GM12878 (cell line): ENCODE results near the gene DHRS9. TPM values are rescaled to one million over a fixed set of nuclear protein-coding genes. Genes with fewer than 3 reads are reported as not detected.

Source experiments
- ATAC-seq: fragments of 200-7000 bp; cut with Tn5 transposase; 3 replicates; pipeline ENCODE4 v1.9.1; 2020; ENCODE audit warnings: mild to moderate bottlenecking, moderate library complexity
- BruUV-seq: library from RNA; stranded (reverse); fragments of 400-500 nt; replicated peaks from 2 replicates; lab custom pipeline; 2021; lab: Mats Ljungman, UMichigan
- CTCF ChIA-PET: fragments of 300-600 bp; sonication (Branson Sonifier 250); formaldehyde crosslinking; extraction: SDS; loops from one replicate; lab custom pipeline; 2021; ENCODE audit warnings: inconsistent platforms; lab: Yijun Ruan, JAX
- POLR2A ChIA-PET: fragments of 350-600 bp; formaldehyde crosslinking; extraction: SDS; loops from one replicate; lab custom pipeline; 2021; ENCODE audit warnings: inconsistent platforms; lab: Charles Lee
- RAD21 ChIA-PET: fragments of 300-600 bp; sonication (Branson Sonifier 250); formaldehyde crosslinking; loops from one replicate; lab custom pipeline; 2023; ENCODE audit warnings: antibody characterized with exemption; ENCODE audit not compliant: unreplicated experiment; lab: Charles Lee
- SMC1A ChIA-PET: fragments of 300-600 bp; sonication (Branson Sonifier 250); formaldehyde crosslinking; loops from one replicate; lab custom pipeline; 2023; ENCODE audit not compliant: unreplicated experiment, uncharacterized antibody; lab: Charles Lee
- DNase-seq: peaks from one replicate; pipeline ENCODE4 v3.0.0-alpha.2; 2011; ENCODE audit warnings: low read depth, low spot score
- FAIRE-seq: peaks from 3 replicates; lab custom pipeline; 2011; peaks lifted over from hg19 to GRCh38; lab: Jason Lieb, UNC
- H2AFZ ChIP-seq: 2 replicates; pipeline ENCODE4 v1.6.0; 2011; ENCODE audit warnings: low read depth, low read length, control low read depth; ENCODE audit not compliant: control insufficient read depth
- H3K27ac ChIP-seq: 2 replicates; pipeline ENCODE4 v1.5.1; 2011; ENCODE audit warnings: control low read depth; ENCODE audit not compliant: control insufficient read depth, insufficient read depth
- H3K27me3 ChIP-seq, 2 experiments: replicated peaks in 1 of 2; 2 replicates each; pipeline versions ENCODE4 v1.6.0 to v1.6.1; 2011; ENCODE audit warnings: low read length in 1 of 2; ENCODE audit not compliant: control insufficient read depth in 2 of 2, insufficient read depth in 2 of 2
- H3K36me3 ChIP-seq, 2 experiments: 2 replicates each; pipeline ENCODE4 v1.5.1; 2011; ENCODE audit warnings: low read length in 1 of 2; ENCODE audit not compliant: control insufficient read depth in 2 of 2, insufficient read depth in 2 of 2
- H3K4me1 ChIP-seq: 2 replicates; pipeline ENCODE4 v1.6.1; 2011; ENCODE audit warnings: mild to moderate bottlenecking, low read length, moderate library complexity, mixed read lengths; ENCODE audit not compliant: control insufficient read depth, insufficient read depth
- H3K4me2 ChIP-seq: 2 replicates; pipeline ENCODE4 v1.6.0; 2011; ENCODE audit warnings: control low read depth; ENCODE audit not compliant: control insufficient read depth, insufficient read depth
- H3K4me3 ChIP-seq: fragments of 200-600 bp; sonication (generic); 2 replicates; pipeline ENCODE4 v1.5.1; 2016
- H3K79me2 ChIP-seq: 2 replicates; pipeline ENCODE4 v1.6.0; 2011; ENCODE audit warnings: low read length; ENCODE audit not compliant: control insufficient read depth, insufficient read depth
- H3K9ac ChIP-seq: 2 replicates; pipeline ENCODE4 v1.8.0; 2011; ENCODE audit warnings: low read length, control low read depth, mixed read lengths; ENCODE audit not compliant: control insufficient read depth, insufficient read depth
- H3K9me3 ChIP-seq: replicated peaks from 3 replicates; pipeline ENCODE4 v1.5.1; 2011; ENCODE audit warnings: mild to moderate bottlenecking, low read length; ENCODE audit not compliant: control insufficient read depth, insufficient read depth
- H4K20me1 ChIP-seq: 2 replicates; pipeline ENCODE4 v1.6.0; 2011; ENCODE audit not compliant: control insufficient read depth, insufficient read depth
- ESRRA ChIP-seq: IDR thresholded peaks from 2 replicates; pipeline ENCODE4 v1.6.1; 2012; ENCODE audit warnings: mild to moderate bottlenecking, low read length, improper control_type of control experiment
- GABPA ChIP-seq: IDR thresholded peaks from 2 replicates; pipeline ENCODE4 v1.6.1; 2014; ENCODE audit warnings: antibody characterized with exemption, low read depth, mild to moderate bottlenecking, inconsistent platforms
- IKZF2 ChIP-seq, 2 experiments: fragments of 450-650 bp; IDR thresholded peaks; 2 replicates each; pipeline ENCODE4 v1.6.1; 2017; ENCODE audit warnings: mild to moderate bottlenecking in 2 of 2, moderate library complexity in 2 of 2
- IRF4 ChIP-seq: IDR thresholded peaks from 2 replicates; pipeline ENCODE4 v1.6.1; 2011; ENCODE audit warnings: low read depth, low read length
- MAX ChIP-seq: IDR thresholded peaks from 2 replicates; pipeline ENCODE4 v1.6.1; 2012; ENCODE audit warnings: low read depth, low read length, improper control_type of control experiment
- SMARCA5 ChIP-seq: fragments of 450-650 bp; IDR thresholded peaks from 2 replicates; pipeline ENCODE4 v1.6.1; 2017; ENCODE audit warnings: mild to moderate bottlenecking
- TARDBP ChIP-seq: IDR thresholded peaks from 2 replicates; pipeline ENCODE4 v1.6.1; 2016; ENCODE audit warnings: borderline replicate concordance
- ZBTB40 ChIP-seq: fragments of 450-650 bp; IDR thresholded peaks from 2 replicates; pipeline ENCODE4 v1.6.1; 2016; ENCODE audit warnings: mild to moderate bottlenecking, moderate library complexity, borderline replicate concordance
- ZNF24 ChIP-seq: fragments of 450-650 bp; IDR thresholded peaks from 2 replicates; pipeline ENCODE4 v1.6.1; 2017; ENCODE audit warnings: antibody characterized with exemption, mild to moderate bottlenecking
- WGBS: methylation state at CpG from one replicate; pipeline ENCODE4 v1.1.6; 2016; ENCODE audit warnings: low lambda C conversion rate; ENCODE audit not compliant: insufficient replicate concordance, insufficient coverage; ENCODE audit errors: missing lambda C conversion rate; 5-methylcytosine and 5-hydroxymethylcytosine counted together
- in situ Hi-C: fragments of 300-500 bp; cut with MboI; formaldehyde crosslinking; loops from 9 replicates; pipeline ENCODE4 v1.14.3; 2018; ENCODE audit warnings: mixed read lengths
- intact Hi-C: fragments of 100-400 bp; cut with micrococcal nuclease; formaldehyde crosslinking; loops from one replicate; pipeline ENCODE4 v1.14.2; 2022; ENCODE audit not compliant: unreplicated experiment
- polyA plus RNA-seq, 11 experiments: library from polyadenylated mRNA; depleted of rRNA in 4 of 11; unstranded in 6 of 11; stranded (reverse) in 5 of 11; fragments of >200 nt; fragmentation: Nextera tagmentation in 4 of 11; fragmentation: Illumina TruSeq in 1 of 11; extraction: Ambion mirVana in 4 of 11; extraction: Trizol in 1 of 11; gene quantifications; 1 replicate in 1 of 11; 2 replicates in 10 of 11; pipeline versions ENCODE4 v1.2.1 to v1.2.3, GENCODE V29; 2011 to 2016; ENCODE audit warnings: inconsistent platforms in 2 of 11, missing spikeins in 2 of 11, low read depth in 1 of 11
- total RNA-seq, 4 experiments: library from RNA; depleted of rRNA in 3 of 4; stranded (reverse); fragments of >200 nt in 3 of 4; fragmentation: Illumina TruSeq in 1 of 4; extraction: Trizol in 1 of 4; gene quantifications; 2 replicates each; pipeline versions ENCODE4 v1.2.1 to v1.2.3, GENCODE V29; 2013 to 2021
- TF ChIP-seq, protein P1 (sequence below): fragments of 450-650 bp; IDR thresholded peaks from 2 replicates; pipeline ENCODE4 v1.6.1; 2017; ENCODE audit warnings: mild to moderate bottlenecking, low read depth, inconsistent platforms; ENCODE audit not compliant: poor library complexity, severe bottlenecking
- TF ChIP-seq, protein P2 (sequence below): fragments of 450-650 bp; conservative IDR thresholded peaks from 2 replicates; pipeline ENCODE4 v1.6.1; 2017; ENCODE audit warnings: mild to moderate bottlenecking, moderate library complexity

The DHRS9 gene
- total and polyA plus RNA-seq, 10 of the 15 experiments (the other 5 are each of a cell fraction or from before 2014, with no cell fraction given), result 0.09 to 0.34 (median 0.13) TPM; not detected in 5

DNA sequence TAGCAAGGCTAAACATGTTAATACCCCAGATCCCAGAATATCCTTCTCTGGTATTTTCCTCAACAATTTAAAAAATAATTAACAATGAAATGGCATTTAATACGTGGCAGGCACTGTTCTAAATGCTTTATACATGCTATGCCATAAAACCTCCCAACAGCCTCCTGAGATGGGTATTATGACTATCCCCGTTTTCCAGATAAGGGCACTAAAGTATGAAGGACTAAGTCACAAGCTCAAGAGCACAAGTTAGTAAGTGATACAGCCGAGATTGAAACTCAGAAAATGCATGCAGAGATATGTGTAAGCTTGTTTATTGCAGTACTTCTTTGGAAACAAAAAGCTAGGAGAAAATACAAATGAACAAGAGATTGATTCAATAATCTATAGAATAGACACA is 46.2 kb upstream of the DHRS9 start (continued):
- TF ChIP-seq ZNF24, result no peak
- no peak for TF ChIP-seq SMARCA5
- no peak for TF ChIP-seq ESRRA
- TF ChIP-seq MAX, result no peak
- TF ChIP-seq, protein P1, sequence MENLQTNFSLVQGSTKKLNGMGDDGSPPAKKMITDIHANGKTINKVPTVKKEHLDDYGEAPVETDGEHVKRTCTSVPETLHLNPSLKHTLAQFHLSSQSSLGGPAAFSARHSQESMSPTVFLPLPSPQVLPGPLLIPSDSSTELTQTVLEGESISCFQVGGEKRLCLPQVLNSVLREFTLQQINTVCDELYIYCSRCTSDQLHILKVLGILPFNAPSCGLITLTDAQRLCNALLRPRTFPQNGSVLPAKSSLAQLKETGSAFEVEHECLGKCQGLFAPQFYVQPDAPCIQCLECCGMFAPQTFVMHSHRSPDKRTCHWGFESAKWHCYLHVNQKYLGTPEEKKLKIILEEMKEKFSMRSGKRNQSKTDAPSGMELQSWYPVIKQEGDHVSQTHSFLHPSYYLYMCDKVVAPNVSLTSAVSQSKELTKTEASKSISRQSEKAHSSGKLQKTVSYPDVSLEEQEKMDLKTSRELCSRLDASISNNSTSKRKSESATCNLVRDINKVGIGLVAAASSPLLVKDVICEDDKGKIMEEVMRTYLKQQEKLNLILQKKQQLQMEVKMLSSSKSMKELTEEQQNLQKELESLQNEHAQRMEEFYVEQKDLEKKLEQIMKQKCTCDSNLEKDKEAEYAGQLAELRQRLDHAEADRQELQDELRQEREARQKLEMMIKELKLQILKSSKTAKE, result no peak

GRCh38 chr2:169026056-169026455 is 43.3 kb upstream of the DHRS9 start:
- Histone ChIP-seq H3K36me3 (no peaks in the 10 kb centered on the region), H3K4me2 (no peak overlapping the region), H4K20me1 (no peaks in the 10 kb centered on the region), H3K4me3 (no peak overlapping the region), H3K4me1 (no peaks in the 10 kb centered on the region), H3K9me3 (no peaks in the 10 kb centered on the region), H3K27ac (no peak overlapping the region), H2AFZ (no peak overlapping the region), H3K27me3 (no peaks in the 10 kb centered on the region; a peak in 1 of 4 replicates), H3K79me2 (no peaks in the 10 kb centered on the region), H3K9ac (no peak overlapping the region)
- FAIRE-seq (no peak), DNase-seq (no peak), ATAC-seq (no peak)
- ChIA-PET CTCF (no interaction called here), POLR2A (no interaction called here), RAD21 (no interaction called here), SMC1A (no interaction called here)
- no TSS peak for BruUV-seq
- 0% methylated on average over 1 of the region's 1 CpG for WGBS
- in situ Hi-C loops (no loop called here), intact Hi-C loops (no loop called here)
- TF ChIP-seq, protein P2, sequence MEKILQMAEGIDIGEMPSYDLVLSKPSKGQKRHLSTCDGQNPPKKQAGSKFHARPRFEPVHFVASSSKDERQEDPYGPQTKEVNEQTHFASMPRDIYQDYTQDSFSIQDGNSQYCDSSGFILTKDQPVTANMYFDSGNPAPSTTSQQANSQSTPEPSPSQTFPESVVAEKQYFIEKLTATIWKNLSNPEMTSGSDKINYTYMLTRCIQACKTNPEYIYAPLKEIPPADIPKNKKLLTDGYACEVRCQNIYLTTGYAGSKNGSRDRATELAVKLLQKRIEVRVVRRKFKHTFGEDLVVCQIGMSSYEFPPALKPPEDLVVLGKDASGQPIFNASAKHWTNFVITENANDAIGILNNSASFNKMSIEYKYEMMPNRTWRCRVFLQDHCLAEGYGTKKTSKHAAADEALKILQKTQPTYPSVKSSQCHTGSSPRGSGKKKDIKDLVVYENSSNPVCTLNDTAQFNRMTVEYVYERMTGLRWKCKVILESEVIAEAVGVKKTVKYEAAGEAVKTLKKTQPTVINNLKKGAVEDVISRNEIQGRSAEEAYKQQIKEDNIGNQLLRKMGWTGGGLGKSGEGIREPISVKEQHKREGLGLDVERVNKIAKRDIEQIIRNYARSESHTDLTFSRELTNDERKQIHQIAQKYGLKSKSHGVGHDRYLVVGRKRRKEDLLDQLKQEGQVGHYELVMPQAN, result no peak
- no peak for TF ChIP-seq GABPA
- TF ChIP-seq TARDBP, result no peak
- no peak for TF ChIP-seq ZBTB40
- TF ChIP-seq IKZF2 (IDR thresholded peaks at IDR 0.05), result no peak
- no peak for TF ChIP-seq IRF4
